ENCODE results near the gene BRIP1.

DNA sequence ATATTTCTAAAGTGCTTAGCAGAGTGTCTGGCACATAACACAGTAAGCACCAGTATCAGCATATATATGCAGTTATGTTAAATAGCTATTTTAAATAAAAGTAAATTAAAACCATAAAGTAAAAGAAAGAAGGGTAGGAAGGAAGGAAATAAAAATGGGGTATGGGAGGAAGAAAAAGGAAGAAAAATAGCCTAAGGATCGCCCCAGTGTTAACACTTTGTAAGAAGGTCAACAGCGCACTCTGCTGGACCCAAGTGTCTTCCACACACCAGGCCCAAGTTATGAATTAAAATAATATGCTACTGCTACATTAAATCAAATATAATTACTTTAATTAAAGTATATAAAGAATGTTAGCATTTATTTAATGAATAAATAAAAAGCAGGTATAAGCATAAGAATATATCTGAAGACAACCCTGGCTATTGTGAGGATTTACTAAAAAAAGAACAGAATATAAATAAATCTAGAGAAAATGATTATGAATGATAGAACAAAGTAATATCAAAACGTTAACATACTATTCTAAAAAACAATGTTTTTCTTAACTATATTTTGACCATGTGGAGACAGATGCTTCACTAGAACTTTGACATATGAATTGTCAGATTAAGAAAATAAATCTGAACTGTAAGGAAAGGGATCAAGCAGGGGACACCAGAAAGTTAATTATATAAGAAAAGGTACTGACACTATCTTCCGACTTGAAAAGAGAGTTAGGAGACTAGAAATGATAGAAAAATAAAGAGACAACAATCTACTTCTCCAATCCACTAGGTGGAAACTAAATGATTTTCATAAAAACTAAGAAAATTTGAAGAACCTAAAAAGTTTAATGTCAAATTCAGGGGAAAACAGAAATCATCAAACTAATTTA, 25.9 kb downstream of the BRIP1 start:
- TF ChIP-seq CTCF (IDR thresholded peaks at IDR 0.05; ENCODE audit: insufficient read depth, low read depth, low read length) (peak; percentile 88), EZH2 (IDR thresholded peaks at IDR 0.05; ENCODE audit: insufficient read depth, low read length) (no peak)
